ENCODE results near the gene RABGAP1L. TPM values are rescaled to one million over a fixed set of nuclear protein-coding genes. Genes with fewer than 3 reads are reported as not detected.
"Not testable (repeated sequence)": the region's sequence is repeated elsewhere in the genome, so short reads cannot be mapped to it uniquely, and the experiment has no call there.

Gene RABGAP1L
- total and polyA plus RNA-seq, 4 donors, result 4.8 to 53.5 (median 18.8) TPM

GRCh38 chr1:174892016-174892415, 732.7 kb downstream of the RABGAP1L start (continued):
- TF ChIP-seq ZBTB33 (IDR thresholded peaks at IDR 0.05), result no peak
- TF ChIP-seq MAX (IDR thresholded peaks at IDR 0.05), result no peak
- no peak for TF ChIP-seq SP1 (IDR thresholded peaks at IDR 0.05)

DNA sequence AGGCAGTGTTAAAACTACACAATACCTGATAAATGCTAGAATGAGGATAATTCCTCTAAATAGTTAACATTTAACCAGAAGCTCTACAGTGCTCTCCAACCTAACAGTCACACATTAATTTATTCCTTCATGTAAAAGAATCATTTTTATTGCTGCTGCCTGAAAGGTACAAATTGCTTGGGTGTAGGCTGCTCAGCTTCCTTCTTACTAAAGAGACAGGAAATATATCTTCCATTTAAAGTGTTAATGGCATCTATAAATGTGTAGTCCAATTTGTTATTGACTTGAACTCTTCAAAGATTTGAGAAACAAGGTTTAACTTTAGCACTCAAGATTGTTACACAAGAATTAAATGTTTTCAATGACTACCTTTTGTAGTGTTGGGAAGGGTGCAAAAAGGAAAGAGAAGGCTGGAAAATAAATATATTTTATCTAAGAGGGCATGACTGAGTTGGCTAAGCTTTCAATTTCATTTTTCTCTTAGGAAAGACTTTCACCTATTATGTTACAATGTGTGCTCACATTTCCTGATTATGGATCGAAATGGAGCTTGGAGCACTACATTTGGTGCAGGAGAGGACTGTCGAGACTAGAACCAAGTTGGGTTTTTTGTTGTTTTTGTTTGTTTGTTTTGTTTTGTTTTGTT, 734.9 kb downstream of the RABGAP1L start:
- Histone ChIP-seq H3K9me3 (ENCODE audit: control insufficient read depth in 4 of 4, low read length in 3 of 4) (no peaks in the 10 kb centered on the region), H3K9ac (ENCODE audit: low read depth in 1 of 2, low read length in 2 of 2) (no peak overlapping the region), H3K4me1 (ENCODE audit: control insufficient read depth in 4 of 4, insufficient read depth in 4 of 4, low read length in 3 of 4) (peaks cover 0 to 31% (median 22%) of the 10 kb centered on the region in 4 donors), H3K27ac (ENCODE audit: low read depth in 1 of 2, low read length in 2 of 2) (peak overlapping the region in 1 of 2 donors; percentile 30), H3K36me3 (ENCODE audit: control insufficient read depth in 4 of 4, insufficient read depth in 3 of 4, low read depth in 1 of 4, low read length in 3 of 4) (no peaks in the 10 kb centered on the region), H3K4me3 (ENCODE audit: low read depth in 1 of 3, low read length in 3 of 3) (no peak overlapping the region), H3K27me3 (ENCODE audit: control insufficient read depth in 4 of 4, insufficient read depth in 4 of 4, low read length in 3 of 4) (no peaks in the 10 kb centered on the region)
- TF ChIP-seq SP1 (IDR thresholded peaks at IDR 0.05) (no peak), MAX (IDR thresholded peaks at IDR 0.05) (no peak), YY1 (IDR thresholded peaks at IDR 0.05) (no peak), TAF1 (conservative IDR thresholded peaks at IDR 0.05) (no peak), GABPA (IDR thresholded peaks at IDR 0.05 in 1 of 2, conservative IDR thresholded peaks at IDR 0.05 in 1 of 2) (no peak), CTCF (IDR thresholded peaks at IDR 0.05; ENCODE audit: low read depth, low read length, missing input control) (no peak), RAD21 (IDR thresholded peaks at IDR 0.05) (no peak), HNF4G (IDR thresholded peaks at IDR 0.05) (no peak), JUND (IDR thresholded peaks at IDR 0.05) (no peak), FOXA1 (IDR thresholded peaks at IDR 0.05) (no peak), NR2F2 (IDR thresholded peaks at IDR 0.05) (no peak), RXRA (IDR thresholded peaks at IDR 0.05) (no peak), EGR1 (IDR thresholded peaks at IDR 0.05; ENCODE audit: low read depth in 2 of 2) (no peak), HNF4A (conservative IDR thresholded peaks at IDR 0.05) (no peak), ZBTB33 (IDR thresholded peaks at IDR 0.05) (no peak)
- TF ChIP-seq, protein P1, sequence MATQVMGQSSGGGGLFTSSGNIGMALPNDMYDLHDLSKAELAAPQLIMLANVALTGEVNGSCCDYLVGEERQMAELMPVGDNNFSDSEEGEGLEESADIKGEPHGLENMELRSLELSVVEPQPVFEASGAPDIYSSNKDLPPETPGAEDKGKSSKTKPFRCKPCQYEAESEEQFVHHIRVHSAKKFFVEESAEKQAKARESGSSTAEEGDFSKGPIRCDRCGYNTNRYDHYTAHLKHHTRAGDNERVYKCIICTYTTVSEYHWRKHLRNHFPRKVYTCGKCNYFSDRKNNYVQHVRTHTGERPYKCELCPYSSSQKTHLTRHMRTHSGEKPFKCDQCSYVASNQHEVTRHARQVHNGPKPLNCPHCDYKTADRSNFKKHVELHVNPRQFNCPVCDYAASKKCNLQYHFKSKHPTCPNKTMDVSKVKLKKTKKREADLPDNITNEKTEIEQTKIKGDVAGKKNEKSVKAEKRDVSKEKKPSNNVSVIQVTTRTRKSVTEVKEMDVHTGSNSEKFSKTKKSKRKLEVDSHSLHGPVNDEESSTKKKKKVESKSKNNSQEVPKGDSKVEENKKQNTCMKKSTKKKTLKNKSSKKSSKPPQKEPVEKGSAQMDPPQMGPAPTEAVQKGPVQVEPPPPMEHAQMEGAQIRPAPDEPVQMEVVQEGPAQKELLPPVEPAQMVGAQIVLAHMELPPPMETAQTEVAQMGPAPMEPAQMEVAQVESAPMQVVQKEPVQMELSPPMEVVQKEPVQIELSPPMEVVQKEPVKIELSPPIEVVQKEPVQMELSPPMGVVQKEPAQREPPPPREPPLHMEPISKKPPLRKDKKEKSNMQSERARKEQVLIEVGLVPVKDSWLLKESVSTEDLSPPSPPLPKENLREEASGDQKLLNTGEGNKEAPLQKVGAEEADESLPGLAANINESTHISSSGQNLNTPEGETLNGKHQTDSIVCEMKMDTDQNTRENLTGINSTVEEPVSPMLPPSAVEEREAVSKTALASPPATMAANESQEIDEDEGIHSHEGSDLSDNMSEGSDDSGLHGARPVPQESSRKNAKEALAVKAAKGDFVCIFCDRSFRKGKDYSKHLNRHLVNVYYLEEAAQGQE (IDR thresholded peaks at IDR 0.05), result no peak
- TF ChIP-seq, protein P2, sequence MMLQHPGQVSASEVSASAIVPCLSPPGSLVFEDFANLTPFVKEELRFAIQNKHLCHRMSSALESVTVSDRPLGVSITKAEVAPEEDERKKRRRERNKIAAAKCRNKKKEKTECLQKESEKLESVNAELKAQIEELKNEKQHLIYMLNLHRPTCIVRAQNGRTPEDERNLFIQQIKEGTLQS (IDR thresholded peaks at IDR 0.05), result no peak
- no peak for DNase-seq (ENCODE audit: low spot score)
- WGBS, result 34% methylated on average over 2 of the region's 2 CpGs

GRCh38 chr1:174895610-174896009, 736.3 kb downstream of the RABGAP1L start:
- not testable (repeated sequence) for DNase-seq (ENCODE audit: low spot score); H3K9ac ChIP-seq (ENCODE audit: low read depth in 1 of 2, low read length in 2 of 2); H3K27ac ChIP-seq (ENCODE audit: low read depth in 1 of 2, low read length in 2 of 2); H3K9me3 ChIP-seq (ENCODE audit: control insufficient read depth in 4 of 4, low read length in 3 of 4); H3K36me3 ChIP-seq (ENCODE audit: control insufficient read depth in 4 of 4, insufficient read depth in 3 of 4, low read depth in 1 of 4, low read length in 3 of 4); H3K4me3 ChIP-seq (ENCODE audit: low read depth in 1 of 3, low read length in 3 of 3); H3K27me3 ChIP-seq (ENCODE audit: control insufficient read depth in 4 of 4, insufficient read depth in 4 of 4, low read length in 3 of 4)
- peaks cover 0 to 31% (median 22%) of the 10 kb centered on the region in 4 donors for H3K4me1 ChIP-seq (ENCODE audit: control insufficient read depth in 4 of 4, insufficient read depth in 4 of 4, low read length in 3 of 4)
- 92% methylated on average over 1 of the region's 1 CpG for WGBS

All from liver (tissue), 9 donors.